K562 (cell line): Measurements from ENCODE around the gene DHRS3. TPM values are rescaled to one million over a fixed set of nuclear protein-coding genes. Genes with fewer than 3 reads are reported as not detected.
A peak's percentile ranks its signal among the peaks of the same experiment; 100 is the strongest.

Source experiments
- ARNT ChIP-seq, 2 experiments: fragments of 450-650 bp; IDR thresholded peaks; 2 replicates each; pipeline ENCODE4 v1.6.1; 2016; ENCODE audit warnings: mild to moderate bottlenecking in 1 of 2
- BRD9 ChIP-seq: fragments of 450-650 bp; IDR thresholded peaks from 2 replicates; pipeline ENCODE4 v1.6.1; 2018; ENCODE audit warnings: low read depth; ENCODE audit not compliant: partially characterized antibody
- CC2D1A ChIP-seq: fragments of 450-650 bp; IDR thresholded peaks from 2 replicates; pipeline ENCODE4 v1.6.1; 2017; ENCODE audit warnings: mild to moderate bottlenecking
- CEBPG ChIP-seq, 3 experiments: fragments of 200-800 bp in 1 of 3; sonication (Bioruptor generic) in 1 of 3; sonication (generic) in 1 of 3; formaldehyde crosslinking in 1 of 3; IDR thresholded peaks in 2 of 3; conservative IDR thresholded peaks in 1 of 3; 2 replicates each; pipeline versions ENCODE4 v1.6.1 to v1.8.0; 2016 to 2022; ENCODE audit warnings: missing compliant biosample characterization in 2 of 3, missing genetic modification characterization in 2 of 3, mild to moderate bottlenecking in 1 of 3, missing genetic modification reagents in 1 of 3
- E2F6 ChIP-seq, 2 experiments: IDR thresholded peaks; 2 replicates each; pipeline ENCODE4 v1.6.1; 2011; ENCODE audit warnings: borderline replicate concordance in 1 of 2, control low read depth in 1 of 2, low read depth in 1 of 2, low read length in 1 of 2, mild to moderate bottlenecking in 1 of 2, mixed read lengths in 1 of 2, moderate library complexity in 1 of 2; ENCODE audit not compliant: insufficient read depth in 1 of 2, insufficient read length in 1 of 2, poor library complexity in 1 of 2, severe bottlenecking in 1 of 2; ENCODE audit errors: extremely low read depth in 1 of 2
- EGR1 ChIP-seq: fragments of 450-650 bp; conservative IDR thresholded peaks from 2 replicates; pipeline ENCODE4 v1.6.1; 2017; ENCODE audit warnings: mild to moderate bottlenecking
- FOS ChIP-seq: IDR thresholded peaks from 3 replicates; pipeline ENCODE4 v1.6.1; 2011; ENCODE audit not compliant: insufficient read length; ENCODE audit errors: extremely low read depth
- HDAC2 ChIP-seq: fragments of 450-650 bp; IDR thresholded peaks from 2 replicates; pipeline ENCODE4 v1.6.1; 2016; ENCODE audit warnings: mild to moderate bottlenecking
- HNRNPLL ChIP-seq: fragments of 200-400 bp; formaldehyde crosslinking; IDR thresholded peaks from 2 replicates; pipeline ENCODE4 v1.6.1; 2017; ENCODE audit warnings: low read length, low read depth, mild to moderate bottlenecking; ENCODE audit not compliant: poor library complexity, severe bottlenecking
- MYC ChIP-seq, 2 experiments: fragments of 250-450 bp in 1 of 2; sonication (Bioruptor Pico) in 1 of 2; IDR thresholded peaks; 2 replicates each; pipeline versions ENCODE4 v1.5.1 to v1.6.1; 2012 to 2021; ENCODE audit warnings: low read depth in 2 of 2, borderline replicate concordance in 1 of 2, improper control_type of control experiment in 1 of 2, low read length in 1 of 2, mild to moderate bottlenecking in 1 of 2, moderate library complexity in 1 of 2
- NBN ChIP-seq: fragments of 450-650 bp; IDR thresholded peaks from 2 replicates; pipeline ENCODE4 v1.6.1; 2016; ENCODE audit warnings: low read depth, mild to moderate bottlenecking
- NFATC3 ChIP-seq: fragments of 450-650 bp; IDR thresholded peaks from 2 replicates; pipeline ENCODE4 v1.6.1; 2017; ENCODE audit warnings: mild to moderate bottlenecking
- NONO ChIP-seq, 2 experiments: fragments of 200-400 bp in 1 of 2; fragments of 450-650 bp in 1 of 2; formaldehyde crosslinking in 1 of 2; IDR thresholded peaks; 2 replicates each; pipeline ENCODE4 v1.6.1; 2017; ENCODE audit warnings: low read depth in 2 of 2, mild to moderate bottlenecking in 2 of 2, moderate library complexity in 2 of 2, low read length in 1 of 2
- RAD21 ChIP-seq, 2 experiments: fragments of 250-450 bp in 1 of 2; fragments of 450-650 bp in 1 of 2; sonication (Bioruptor Pico) in 1 of 2; formaldehyde crosslinking in 1 of 2; IDR thresholded peaks in 1 of 2; conservative IDR thresholded peaks in 1 of 2; 2 replicates each; pipeline versions ENCODE4 v1.4.0 to v1.8.0; 2020 to 2022; ENCODE audit warnings: mild to moderate bottlenecking in 2 of 2, moderate library complexity in 1 of 2
- SOX6 ChIP-seq: fragments of 450-650 bp; IDR thresholded peaks from 2 replicates; pipeline ENCODE4 v1.6.1; 2014; ENCODE audit warnings: mild to moderate bottlenecking
- TFE3 ChIP-seq: fragments of 450-650 bp; formaldehyde crosslinking; IDR thresholded peaks from 2 replicates; pipeline ENCODE4 v1.4.0; 2020; ENCODE audit warnings: mild to moderate bottlenecking, mixed read lengths
- ZNF24 ChIP-seq: fragments of 450-650 bp; IDR thresholded peaks from 2 replicates; pipeline ENCODE4 v1.6.1; 2016
- ZNF583 ChIP-seq: fragments of 250-450 bp; sonication (Bioruptor Pico); IDR thresholded peaks from 2 replicates; pipeline ENCODE4 v1.4.0; 2020
- polyA plus RNA-seq, 8 experiments: library from polyadenylated mRNA; depleted of rRNA in 4 of 8; stranded (reverse) in 5 of 8; unstranded in 3 of 8; fragments of >200 nt; fragmentation: Nextera tagmentation in 2 of 8; fragmentation: Illumina TruSeq in 1 of 8; extraction: Ambion mirVana in 2 of 8; extraction: Trizol in 1 of 8; gene quantifications; 2 replicates each; pipeline versions ENCODE4 v1.2.1 to v1.2.3, GENCODE V29; 2011 to 2014; ENCODE audit warnings: inconsistent platforms in 1 of 8, missing spikeins in 1 of 8
- total RNA-seq, 7 experiments: library from RNA; depleted of rRNA in 6 of 7; stranded (reverse); fragments of >200 nt in 6 of 7; fragmentation: Illumina TruSeq in 2 of 7; extraction: Trizol in 2 of 7; gene quantifications; 2 replicates each; pipeline versions ENCODE4 v1.2.1 to v1.2.3, GENCODE V29; 2011 to 2021; ENCODE audit warnings: low replicate concordance in 1 of 7
- TF ChIP-seq, protein P1 (sequence below), 2 experiments: fragments of 250-450 bp in 1 of 2; fragments of 450-650 bp in 1 of 2; sonication (Bioruptor Pico) in 1 of 2; IDR thresholded peaks; 2 replicates each; pipeline versions ENCODE4 v1.6.1 to v1.8.0; 2016 to 2021; ENCODE audit warnings: mild to moderate bottlenecking in 2 of 2, moderate library complexity in 2 of 2, missing compliant biosample characterization in 1 of 2, missing genetic modification characterization in 1 of 2
- TF ChIP-seq, protein P2 (sequence below): fragments of 450-650 bp; formaldehyde crosslinking; IDR thresholded peaks from 2 replicates; pipeline ENCODE4 v1.4.0; 2020; ENCODE audit warnings: mild to moderate bottlenecking, moderate library complexity

Gene DHRS3
- total and polyA plus RNA-seq, 9 of the 15 experiments (the other 6 are each of a cell fraction or from before 2014, with no cell fraction given) = 21.0 to 116 (median 58.7) TPM

DNA sequence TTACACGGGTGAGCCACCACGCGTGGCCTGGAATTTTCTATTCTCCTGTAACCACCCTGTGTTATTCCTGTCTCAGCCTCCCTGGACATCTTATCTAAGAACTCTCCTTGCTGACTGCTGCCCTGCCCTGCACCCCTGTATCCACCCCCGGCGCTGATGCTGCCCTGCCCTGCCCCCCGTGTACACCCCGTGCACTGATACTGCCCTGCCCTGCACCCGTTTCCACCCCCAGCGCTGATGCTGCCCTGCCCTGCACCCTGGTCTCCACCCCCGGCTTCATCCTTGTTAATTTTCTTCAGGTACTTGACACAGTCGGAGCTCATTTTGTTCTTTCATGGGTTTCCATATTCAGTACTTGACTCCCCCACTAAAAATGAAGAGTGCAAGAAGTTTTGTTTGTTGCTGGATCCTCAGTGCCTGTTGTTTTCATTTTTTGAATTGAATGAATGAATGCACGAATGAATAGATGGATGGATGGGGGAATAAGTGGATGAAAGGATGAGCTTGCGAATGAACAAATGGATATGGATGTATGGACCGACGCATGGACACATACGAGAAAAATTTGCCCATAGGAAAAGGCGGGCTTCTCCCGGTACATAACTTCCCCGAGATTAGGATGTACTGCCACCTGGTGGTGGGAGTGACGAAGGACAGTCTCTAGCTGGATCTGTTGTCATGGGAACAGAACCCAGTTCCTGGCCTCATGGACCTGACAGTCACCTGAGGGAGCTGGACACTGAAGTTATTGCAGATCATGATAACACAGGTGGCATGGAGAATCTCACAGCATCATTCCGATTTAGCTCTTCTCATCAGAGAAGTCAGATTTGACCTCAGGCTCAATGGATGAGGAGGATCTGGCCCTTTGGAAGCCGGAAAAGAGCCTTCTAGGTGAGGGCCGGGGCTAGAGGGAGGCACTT lies 40.8 kb upstream of the DHRS3 start (continued):
- TF ChIP-seq NFATC3 = peak; percentile 47; the same call in 1 of the 2 replicates
- peak; percentile 90 to 97 for TF ChIP-seq RAD21 (CRISPR knock-in tag; conservative IDR thresholded peaks at IDR 0.05 in 1 of 2, IDR thresholded peaks at IDR 0.05 in 1 of 2)
- TF ChIP-seq SOX6 = peak; percentile 35; the same call in 1 of the 2 replicates
- TF ChIP-seq MYC (IDR thresholded peaks at IDR 0.05; ENCODE audit: low read depth, low read length) = 0 out of 2 replicates have a peak, but pooled peaks have one; percentile 46
- no peak for TF ChIP-seq MYC (CRISPR knock-in tag; IDR thresholded peaks at IDR 0.05; ENCODE audit: borderline replicate concordance, low read depth)
- TF ChIP-seq CEBPG (CRISPR knock-in tag; IDR thresholded peaks at IDR 0.05) = no peak
- TF ChIP-seq CEBPG (tag; conservative IDR thresholded peaks at IDR 0.05 in 1 of 2, IDR thresholded peaks at IDR 0.05 in 1 of 2) = no peak
- TF ChIP-seq BRD9 = peak; percentile 49
- TF ChIP-seq E2F6 (IDR thresholded peaks at IDR 0.05; ENCODE audit: borderline replicate concordance in 1 of 2, extremely low read depth in 1 of 2, insufficient read depth in 1 of 2, insufficient read length in 1 of 2, low read depth in 1 of 2, low read length in 1 of 2, poor library complexity in 1 of 2, severe bottlenecking in 1 of 2) = peak in 1 of 2 experiments; percentile 48
- peak in 1 of 2 experiments; percentile 62; a peak in 2 of 4 replicates for TF ChIP-seq ARNT (IDR thresholded peaks at IDR 0.05)
- TF ChIP-seq, protein P1, sequence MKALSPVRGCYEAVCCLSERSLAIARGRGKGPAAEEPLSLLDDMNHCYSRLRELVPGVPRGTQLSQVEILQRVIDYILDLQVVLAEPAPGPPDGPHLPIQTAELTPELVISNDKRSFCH (CRISPR knock-in tag; IDR thresholded peaks at IDR 0.05) = no peak
- TF ChIP-seq, protein P1 (tag; IDR thresholded peaks at IDR 0.05) = no peak
- TF ChIP-seq EGR1 = no peak
- no peak for TF ChIP-seq ZNF583 (CRISPR knock-in tag)
- TF ChIP-seq ZNF24 = peak; percentile 82
- TF ChIP-seq HNRNPLL = no peak
- no peak for TF ChIP-seq FOS
- TF ChIP-seq, protein P2, sequence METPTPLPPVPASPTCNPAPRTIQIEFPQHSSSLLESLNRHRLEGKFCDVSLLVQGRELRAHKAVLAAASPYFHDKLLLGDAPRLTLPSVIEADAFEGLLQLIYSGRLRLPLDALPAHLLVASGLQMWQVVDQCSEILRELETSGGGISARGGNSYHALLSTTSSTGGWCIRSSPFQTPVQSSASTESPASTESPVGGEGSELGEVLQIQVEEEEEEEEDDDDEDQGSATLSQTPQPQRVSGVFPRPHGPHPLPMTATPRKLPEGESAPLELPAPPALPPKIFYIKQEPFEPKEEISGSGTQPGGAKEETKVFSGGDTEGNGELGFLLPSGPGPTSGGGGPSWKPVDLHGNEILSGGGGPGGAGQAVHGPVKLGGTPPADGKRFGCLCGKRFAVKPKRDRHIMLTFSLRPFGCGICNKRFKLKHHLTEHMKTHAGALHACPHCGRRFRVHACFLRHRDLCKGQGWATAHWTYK = no peak
- TF ChIP-seq CC2D1A = peak; percentile 80; the same call in 1 of the 2 replicates
- TF ChIP-seq TFE3 (CRISPR knock-in tag) = no peak
- peak; percentile 66; the same call in 1 of the 2 replicates for TF ChIP-seq NBN
- 0 out of 4 replicates have a peak, but pooled peaks of 1 of the 2 experiments have one; percentile 14 for TF ChIP-seq NONO (IDR thresholded peaks at IDR 0.05; ENCODE audit: low read depth in 2 of 2, low read length in 1 of 2)
- 0 out of 2 replicates have a peak, but pooled peaks have one; percentile 30 for TF ChIP-seq HDAC2
